ENCODE data around the gene IGSF9B. TPM values are rescaled to one million over a fixed set of nuclear protein-coding genes. Genes with fewer than 3 reads are reported as not detected.

The IGSF9B gene
- total and polyA plus RNA-seq, 9 of the 15 experiments (the other 6 are each of a cell fraction or from before 2014, with no cell fraction given): 0.09 TPM; not detected in 8

GRCh38 chr11:133981156-133981555, 24.4 kb upstream of the IGSF9B start:
- Histone ChIP-seq H3K79me2 (ENCODE audit: control insufficient read depth, insufficient read depth, low read length) (no peaks in the 10 kb centered on the region), H3K9ac (ENCODE audit: insufficient read depth in 1 of 2, low read depth in 2 of 2, low read length in 2 of 2) (no peak overlapping the region), H4K20me1 (replicated peaks; ENCODE audit: control insufficient read depth, insufficient read depth, low read length) (peaks cover 4% of the 10 kb centered on the region; the same call in 1 of the 2 replicates), H3K27me3 (ENCODE audit: control insufficient read depth in 2 of 2, insufficient read depth in 2 of 2, low read length in 2 of 2) (peaks cover 18 to 48% of the 10 kb centered on the region in 2 experiments; a peak in 3 of 5 replicates), H3K4me2 (ENCODE audit: insufficient read depth, low read length) (no peak overlapping the region), H3K36me3 (ENCODE audit: control insufficient read depth, insufficient read depth, low read length) (no peaks in the 10 kb centered on the region), H3K9me3 (replicated peaks; ENCODE audit: control insufficient read depth, insufficient read depth, low read depth, low read length) (no peaks in the 10 kb centered on the region), H3K9me1 (ENCODE audit: control insufficient read depth, insufficient read depth, low read length) (peaks cover 3% of the 10 kb centered on the region), H3K4me1 (replicated peaks in 1 of 2; ENCODE audit: control insufficient read depth in 2 of 2, insufficient read depth in 2 of 2, low read length in 2 of 2) (no peaks in the 10 kb centered on the region), H2AFZ (ENCODE audit: low read depth, low read length) (no peak overlapping the region), H3K27ac (ENCODE audit: extremely low read depth, low read depth, low read length) (no peak overlapping the region), H3K4me3 (no peak overlapping the region)
- ChIA-PET POLR2A (no interaction called here), CTCF (ENCODE audit: low intra/inter-chr PET ratio) (no interaction called here)
- ATAC-seq (no peak), DNase-seq (ENCODE audit: extremely low read depth in 1 of 4, low spot score in 3 of 4) (no peak), FAIRE-seq (no peak)
- intact Hi-C loops (cut with micrococcal nuclease) (no loop called here), in situ Hi-C loops (cut with MboI) (no loop called here)
- TF ChIP-seq GABPB2 (CRISPR knock-in tag; conservative IDR thresholded peaks at IDR 0.05) (no peak), KLF10 (CRISPR knock-in tag; IDR thresholded peaks at IDR 0.05) (no peak), ZBTB34 (CRISPR knock-in tag; IDR thresholded peaks at IDR 0.05) (no peak), MAX (CRISPR knock-in tag; IDR thresholded peaks at IDR 0.05) (no peak), PYGO2 (tag; IDR thresholded peaks at IDR 0.05) (no peak), ARNT (IDR thresholded peaks at IDR 0.05) (no peak), PML (IDR thresholded peaks at IDR 0.05; ENCODE audit: low read length) (no peak), GMEB1 (CRISPR knock-in tag; IDR thresholded peaks at IDR 0.05) (no peak), MLX (CRISPR knock-in tag; conservative IDR thresholded peaks at IDR 0.05) (no peak)
- BruUV-seq (replicated peaks): no TSS peak
- 0% methylated on average over 5 of the region's 5 CpGs for WGBS (ENCODE audit: insufficient coverage, low coverage, missing lambda C conversion rate)
